ENCODE data around the gene RPAP2. TPM values are rescaled to one million over a fixed set of nuclear protein-coding genes. Genes with fewer than 3 reads are reported as not detected.
"Not testable (repeated sequence)": the region's sequence is repeated elsewhere in the genome, so short reads cannot be mapped to it uniquely, and the experiment has no call there.

The RPAP2 gene
- total RNA-seq, 1 donor from 2014 or later: 10.3 TPM

DNA sequence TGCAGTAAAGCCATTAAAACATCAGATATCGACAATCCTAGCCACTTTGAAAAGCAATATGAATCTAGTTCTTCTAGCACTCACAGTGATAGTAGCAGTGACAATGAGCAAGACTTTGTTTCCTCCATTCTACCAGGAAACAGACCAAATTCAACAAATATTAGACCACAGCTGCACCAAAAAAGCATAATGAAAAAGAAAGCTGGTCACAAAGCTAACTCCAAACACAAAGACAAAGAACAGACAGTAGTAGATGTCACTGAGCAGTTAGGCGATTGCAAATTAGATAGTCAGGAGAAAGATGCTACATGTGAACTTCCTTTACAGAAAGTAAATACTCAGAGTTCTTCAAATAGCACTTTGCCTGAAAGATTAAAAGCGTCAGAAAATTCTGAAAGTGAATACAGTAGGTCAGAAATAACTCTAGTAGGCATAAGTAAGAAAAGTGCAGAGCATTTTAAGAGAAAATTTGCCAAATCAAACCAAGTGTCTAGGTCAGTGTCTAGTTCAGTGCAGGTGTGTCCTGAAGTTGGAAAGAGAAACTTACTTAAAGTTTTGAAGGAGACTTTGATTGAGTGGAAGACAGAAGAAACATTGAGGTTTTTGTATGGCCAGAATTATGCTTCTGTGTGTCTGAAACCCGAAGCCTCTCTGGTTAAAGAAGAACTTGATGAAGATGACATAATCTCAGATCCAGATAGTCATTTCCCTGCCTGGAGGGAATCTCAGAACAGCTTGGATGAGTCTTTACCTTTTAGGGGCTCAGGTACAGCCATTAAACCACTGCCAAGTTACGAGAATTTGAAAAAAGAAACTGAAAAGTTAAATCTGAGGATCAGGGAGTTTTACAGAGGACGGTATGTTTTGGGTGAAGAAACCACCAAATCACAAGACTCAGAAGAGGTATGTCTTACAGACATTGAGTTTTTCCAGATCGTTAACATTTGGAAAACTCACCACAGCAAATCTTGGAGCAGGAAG lies 24.9 kb downstream of the RPAP2 start:
- DNase-seq (ENCODE audit: extremely low read depth, low read depth, low spot score): no peak

DNA sequence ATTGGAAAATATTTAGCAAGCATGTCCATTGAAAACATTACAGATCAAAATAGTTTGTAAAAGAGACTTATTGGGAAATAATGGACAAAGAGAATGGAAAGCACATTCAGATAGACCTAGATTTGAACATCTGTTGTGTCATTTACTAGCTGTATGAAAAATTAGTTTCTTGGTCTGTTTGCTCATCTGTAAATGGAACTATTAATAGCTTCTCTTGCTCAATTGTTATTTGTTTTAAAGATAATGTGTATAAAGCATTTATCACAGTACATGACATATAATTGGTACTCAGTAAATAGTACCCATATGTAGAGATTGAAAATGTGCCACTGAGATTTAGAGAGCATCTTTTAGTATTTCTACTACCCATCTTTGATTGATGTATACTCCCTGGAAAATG lies 25.9 kb downstream of the RPAP2 start:
- no peak for DNase-seq (ENCODE audit: extremely low read depth, low read depth, low spot score)

DNA sequence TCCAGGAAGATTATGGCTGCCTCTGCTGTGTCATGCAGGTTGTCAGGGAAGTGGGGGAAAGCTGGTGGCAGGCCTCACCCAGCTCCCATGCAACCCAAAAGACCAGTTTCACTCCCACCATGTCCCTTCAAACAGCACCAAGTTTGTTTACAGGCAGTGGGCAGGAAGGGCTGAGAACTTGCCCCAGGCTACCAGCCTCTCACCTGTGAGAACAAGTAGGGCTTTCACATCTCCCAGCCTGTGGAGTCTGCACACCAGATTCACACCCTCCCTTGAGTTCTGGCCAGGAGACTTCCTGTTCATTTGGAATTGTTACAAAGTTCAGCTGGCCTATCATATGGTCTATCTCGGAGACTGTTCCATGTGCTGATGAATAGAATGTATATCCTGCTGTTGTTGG lies 27.8 kb downstream of the RPAP2 start:
- no peak for DNase-seq (ENCODE audit: extremely low read depth, low read depth, low spot score)

- no peak for DNase-seq (ENCODE audit: extremely low read depth, low read depth, low spot score)
Observed at GRCh38 chr1:92327794-92328193, 28.9 kb downstream of the RPAP2 start.

DNA sequence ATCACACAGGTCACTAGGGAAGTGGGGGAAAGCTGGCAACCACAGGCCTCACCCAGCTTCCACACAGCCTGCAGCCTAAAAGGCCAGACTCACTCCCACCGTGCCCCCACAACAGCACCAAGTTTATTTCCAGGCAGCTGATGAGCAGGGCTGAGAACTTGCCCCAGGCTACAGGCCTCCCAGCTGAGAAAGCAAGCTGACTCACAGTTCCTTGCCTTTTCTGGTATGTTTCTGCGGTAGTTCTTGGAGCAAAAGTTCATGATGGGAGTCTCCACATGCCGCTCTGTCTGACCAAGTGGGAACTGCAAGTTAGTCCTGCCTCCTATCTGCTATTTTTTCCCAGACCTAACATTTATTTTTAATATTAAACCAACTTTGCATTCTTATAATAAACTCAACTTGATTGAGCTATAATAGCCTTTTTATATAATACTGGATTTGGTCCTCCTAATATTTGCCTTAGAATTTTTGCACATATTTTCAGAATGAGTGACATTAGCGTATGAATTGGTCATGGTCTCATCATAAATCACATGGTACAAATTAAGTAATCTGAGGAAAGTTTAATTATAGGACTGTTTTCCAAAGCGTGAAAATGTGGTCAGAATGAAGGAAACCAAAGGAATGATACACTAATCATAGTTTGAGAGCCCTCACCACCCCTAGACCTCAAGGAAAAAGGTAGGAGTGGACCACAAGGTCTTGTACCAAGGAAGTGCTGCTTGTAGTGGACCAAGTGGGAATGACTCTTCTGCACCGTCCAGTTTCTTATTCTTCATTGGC lies 30.7 kb downstream of the RPAP2 start:
- DNase-seq (ENCODE audit: extremely low read depth, low read depth, low spot score): no peak

- DNase-seq (ENCODE audit: extremely low read depth, low read depth, low spot score): no peak
Observed at GRCh38 chr1:92333668-92334067, 34.8 kb downstream of the RPAP2 start.

DNA sequence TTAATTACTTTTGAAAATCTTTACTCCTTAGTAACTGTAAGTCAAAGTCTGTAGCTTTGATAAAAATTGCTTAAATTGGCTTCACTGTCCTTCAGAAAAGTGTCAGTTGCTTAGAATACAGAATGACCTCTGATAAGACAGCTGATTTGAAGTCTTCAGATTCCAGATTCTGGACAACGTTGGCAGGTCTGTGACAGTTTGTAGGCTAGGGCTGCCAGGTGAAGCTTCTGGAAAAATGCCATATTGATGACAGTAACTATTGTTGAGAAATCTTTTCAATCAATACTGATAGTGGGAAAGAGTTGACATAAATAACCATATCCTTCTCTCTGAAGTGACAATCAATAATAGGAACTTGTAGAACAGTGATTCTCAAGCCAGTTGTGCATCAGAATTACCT lies 41.3 kb downstream of the RPAP2 start:
- DNase-seq (ENCODE audit: extremely low read depth, low read depth, low spot score): no peak

- DNase-seq (ENCODE audit: extremely low read depth, low read depth, low spot score): no peak
Observed at GRCh38 chr1:92342401-92342800, 43.5 kb downstream of the RPAP2 start.

DNA sequence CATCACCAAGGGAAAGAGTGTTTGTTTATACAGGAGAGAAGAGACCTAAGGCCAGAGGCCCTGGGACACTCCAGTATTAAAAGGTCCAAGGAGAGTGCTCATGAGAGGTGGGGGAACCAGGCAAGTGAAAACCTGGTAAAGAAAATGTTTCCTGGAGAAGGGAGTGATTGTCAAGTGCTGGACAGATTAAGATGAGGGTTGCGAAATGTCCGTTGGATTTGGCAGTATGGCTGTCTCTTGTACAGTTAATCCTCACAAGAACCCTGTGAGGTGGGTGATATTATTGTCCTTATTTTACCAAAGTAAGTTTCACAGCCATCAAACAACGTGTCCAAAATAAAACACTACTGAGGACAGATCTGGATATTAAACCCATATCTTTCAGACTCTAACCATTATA lies 44.2 kb downstream of the RPAP2 start:
- DNase-seq (ENCODE audit: extremely low read depth, low read depth, low spot score): no peak

DNA sequence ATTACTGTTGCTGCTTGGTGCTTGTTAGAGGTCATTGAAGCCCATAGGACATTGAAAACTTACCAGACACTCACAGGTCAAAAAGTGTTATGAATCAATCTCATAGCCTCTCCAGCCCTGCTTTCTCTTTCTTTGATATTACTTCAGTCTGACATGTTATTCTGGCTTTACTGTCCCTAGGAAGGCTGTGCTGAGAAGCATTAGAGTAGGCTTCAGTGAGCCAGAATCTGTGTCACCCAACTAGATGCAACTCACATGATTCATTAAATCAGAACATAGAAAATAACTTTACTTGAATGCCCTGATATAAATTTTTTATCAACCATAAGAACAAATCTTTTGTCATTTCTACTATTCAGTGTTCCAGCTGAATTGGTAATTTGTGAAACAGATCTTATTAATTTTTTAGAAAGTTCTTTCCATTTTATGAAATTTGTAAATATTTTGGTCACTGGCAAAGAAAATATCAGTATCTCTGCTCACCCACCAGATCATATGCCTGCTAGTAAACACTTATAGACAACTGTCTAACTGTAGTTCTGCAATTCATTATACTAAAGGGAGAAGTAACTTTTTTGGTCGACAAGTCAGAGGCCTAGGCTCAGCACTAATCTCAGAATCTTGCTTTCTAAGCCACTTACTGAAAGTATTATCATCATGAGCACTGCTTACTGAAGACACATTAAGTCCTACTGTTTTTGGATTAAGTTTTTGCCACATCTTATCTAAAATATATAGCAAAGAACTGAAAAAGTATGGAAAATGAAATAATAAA lies 48.2 kb downstream of the RPAP2 start:
- DNase-seq (ENCODE audit: extremely low read depth, low read depth, low spot score): no peak

- no peak for DNase-seq (ENCODE audit: extremely low read depth, low read depth, low spot score)
Observed at GRCh38 chr1:92352856-92353255, 54.0 kb downstream of the RPAP2 start.

GRCh38 chr1:92354259-92354658 lies 55.4 kb downstream of the RPAP2 start:
- no peak for DNase-seq (ENCODE audit: extremely low read depth, low read depth, low spot score)

GRCh38 chr1:92356956-92357355 lies 58.1 kb downstream of the RPAP2 start:
- no peak for DNase-seq (ENCODE audit: extremely low read depth, low read depth, low spot score)

- DNase-seq (ENCODE audit: extremely low read depth, low read depth, low spot score): not testable (repeated sequence)
Observed at GRCh38 chr1:92359382-92359781, 60.5 kb downstream of the RPAP2 start.

DNA sequence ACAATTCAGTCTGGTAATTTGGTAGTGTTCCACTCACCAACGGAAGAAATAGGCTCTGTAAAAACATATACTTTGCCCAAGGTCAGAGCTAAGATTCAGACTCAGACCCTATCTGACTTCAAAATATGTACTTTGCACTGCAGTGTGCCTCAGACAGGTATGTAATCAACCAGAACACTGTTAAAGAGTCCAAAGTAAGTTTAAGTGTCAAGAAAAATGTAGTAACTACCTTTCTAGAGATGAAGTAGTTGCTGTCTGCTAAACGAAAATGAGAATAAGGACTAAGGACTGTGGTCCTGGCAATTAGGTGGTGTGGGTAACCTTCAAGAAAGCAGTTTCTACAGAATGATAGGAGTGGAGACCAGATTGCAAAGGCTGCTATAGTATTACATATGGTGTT lies 61.1 kb downstream of the RPAP2 start:
- DNase-seq (ENCODE audit: extremely low read depth, low read depth, low spot score): no peak

DNA sequence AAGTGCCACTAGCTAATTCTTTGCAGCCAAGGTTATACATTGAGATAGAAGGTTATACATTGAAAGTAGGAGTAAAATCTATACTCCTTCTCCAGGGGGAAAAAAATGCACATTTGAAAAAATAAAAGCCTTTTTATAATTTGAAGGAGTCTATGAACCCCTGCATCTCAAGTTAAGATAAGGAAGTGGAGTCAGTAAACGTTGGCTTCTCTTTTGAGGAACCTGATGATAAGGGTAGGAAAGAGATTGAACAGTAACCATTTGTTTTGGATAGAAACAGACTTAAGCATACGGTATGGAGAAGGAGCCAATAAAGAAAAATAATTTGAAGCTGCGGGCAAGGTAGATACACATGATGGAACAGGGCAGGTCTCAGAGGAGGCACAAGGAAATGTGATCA lies 64.1 kb downstream of the RPAP2 start:
- no peak for DNase-seq (ENCODE audit: extremely low read depth, low read depth, low spot score)

GRCh38 chr1:92363401-92363800 lies 64.5 kb downstream of the RPAP2 start:
- no peak for DNase-seq (ENCODE audit: extremely low read depth, low read depth, low spot score)

- DNase-seq (ENCODE audit: extremely low read depth, low read depth, low spot score): no peak
Observed at GRCh38 chr1:92365378-92366039, 66.7 kb downstream of the RPAP2 start.

DNA sequence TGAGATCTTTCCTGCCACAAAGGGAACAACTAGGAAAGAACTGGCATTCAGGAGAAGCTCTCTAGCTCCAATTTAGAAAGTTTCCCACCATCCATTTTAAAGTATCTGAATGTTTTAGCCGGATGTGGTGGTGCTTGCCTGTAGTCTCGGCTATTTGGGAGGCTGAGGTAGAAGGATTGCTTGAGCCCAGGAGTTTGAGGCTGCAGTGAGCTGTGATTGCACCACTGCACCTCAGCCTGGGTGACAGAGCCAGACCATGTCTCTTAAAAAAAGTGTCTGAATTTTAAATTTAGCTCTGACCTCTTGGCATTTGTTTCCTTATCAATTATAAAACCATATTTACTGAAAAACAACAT lies 67.2 kb downstream of the RPAP2 start:
- no peak for DNase-seq (ENCODE audit: extremely low read depth, low read depth, low spot score)

DNA sequence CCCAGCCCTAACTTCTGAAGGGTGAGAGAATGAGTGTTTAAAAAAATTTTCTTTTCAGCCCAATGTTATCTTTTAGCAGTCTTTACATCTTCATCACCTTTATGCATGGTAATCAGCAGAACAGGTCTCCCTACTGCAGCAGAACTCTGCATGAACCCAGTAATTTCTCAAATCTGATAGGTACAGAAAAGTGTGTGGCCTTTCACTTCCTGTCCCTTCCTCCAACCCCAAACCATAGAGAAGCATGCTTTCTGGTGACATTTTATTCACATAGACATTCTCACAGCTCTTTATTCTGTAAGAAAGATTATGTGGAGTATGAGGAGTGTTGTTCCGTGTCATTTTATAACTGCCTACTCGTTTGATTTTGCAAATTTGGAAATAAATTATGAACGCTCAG lies 68.6 kb downstream of the RPAP2 start:
- no peak for DNase-seq (ENCODE audit: extremely low read depth, low read depth, low spot score)

DNA sequence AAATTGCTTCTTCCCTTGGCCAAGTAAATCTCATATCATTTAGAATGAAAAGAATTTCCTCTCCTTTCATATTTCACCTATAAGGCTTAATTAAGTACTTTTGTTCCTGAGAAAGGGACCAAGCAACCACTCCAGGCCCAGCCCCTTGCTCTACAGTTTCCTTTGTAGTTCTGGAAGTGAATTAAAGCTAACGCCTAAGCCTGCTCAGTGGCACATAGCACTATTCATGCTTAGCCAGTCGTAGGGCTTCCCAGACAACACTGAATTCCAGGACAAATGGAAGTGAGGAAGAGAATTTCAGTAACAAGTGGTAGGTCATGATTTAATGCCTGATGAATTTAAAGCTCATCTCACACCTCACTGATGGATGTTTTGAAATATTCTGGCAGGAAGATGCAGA lies 73.3 kb downstream of the RPAP2 start:
- no peak for DNase-seq (ENCODE audit: extremely low read depth, low read depth, low spot score)
